Measurements from ENCODE around the gene DNMBP.

DNA sequence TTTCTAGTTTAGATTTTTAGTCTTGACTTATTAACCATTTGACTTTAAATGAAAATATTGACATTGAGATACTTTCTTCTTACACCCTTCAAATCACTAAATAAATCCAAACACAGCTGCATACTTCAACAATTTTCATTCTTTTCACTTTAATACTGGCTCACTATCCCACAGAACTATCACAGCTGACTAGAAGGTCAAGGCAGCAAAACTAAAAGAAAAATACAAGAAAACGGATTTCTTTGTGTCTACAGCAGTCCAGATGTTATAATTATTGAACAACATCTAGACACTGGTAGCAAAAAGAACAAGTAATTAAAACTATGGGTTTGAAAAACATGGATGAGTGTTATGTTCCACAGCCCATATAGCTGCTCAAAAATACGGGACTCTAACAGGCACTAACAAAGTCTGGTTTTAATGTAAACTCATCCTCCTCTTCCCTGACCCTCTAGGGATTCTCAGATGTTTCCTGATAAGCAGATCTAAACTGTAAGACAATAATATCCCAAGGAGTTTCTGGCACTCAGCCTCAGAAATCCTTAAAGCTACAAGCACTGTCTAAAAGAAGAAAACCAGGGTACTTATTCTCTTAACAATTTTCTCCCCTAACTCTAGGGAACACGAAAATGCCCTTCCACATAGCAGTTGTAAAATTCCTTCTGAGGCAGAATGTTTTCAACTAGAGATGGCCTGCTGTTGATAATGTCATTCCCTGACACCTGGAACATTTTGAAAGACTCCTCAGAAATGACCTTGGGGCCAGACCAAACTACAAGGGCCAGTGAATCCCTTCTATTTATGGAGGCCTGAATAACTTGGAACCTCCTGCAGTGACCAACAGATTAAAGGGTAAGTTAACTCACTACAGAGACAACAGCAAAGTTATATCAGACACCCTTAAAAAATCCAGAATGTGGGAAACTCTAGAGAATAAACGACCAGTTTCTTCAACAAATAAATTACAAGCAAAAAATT, 12.8 kb downstream of the DNMBP start:
- TF ChIP-seq, protein P1, sequence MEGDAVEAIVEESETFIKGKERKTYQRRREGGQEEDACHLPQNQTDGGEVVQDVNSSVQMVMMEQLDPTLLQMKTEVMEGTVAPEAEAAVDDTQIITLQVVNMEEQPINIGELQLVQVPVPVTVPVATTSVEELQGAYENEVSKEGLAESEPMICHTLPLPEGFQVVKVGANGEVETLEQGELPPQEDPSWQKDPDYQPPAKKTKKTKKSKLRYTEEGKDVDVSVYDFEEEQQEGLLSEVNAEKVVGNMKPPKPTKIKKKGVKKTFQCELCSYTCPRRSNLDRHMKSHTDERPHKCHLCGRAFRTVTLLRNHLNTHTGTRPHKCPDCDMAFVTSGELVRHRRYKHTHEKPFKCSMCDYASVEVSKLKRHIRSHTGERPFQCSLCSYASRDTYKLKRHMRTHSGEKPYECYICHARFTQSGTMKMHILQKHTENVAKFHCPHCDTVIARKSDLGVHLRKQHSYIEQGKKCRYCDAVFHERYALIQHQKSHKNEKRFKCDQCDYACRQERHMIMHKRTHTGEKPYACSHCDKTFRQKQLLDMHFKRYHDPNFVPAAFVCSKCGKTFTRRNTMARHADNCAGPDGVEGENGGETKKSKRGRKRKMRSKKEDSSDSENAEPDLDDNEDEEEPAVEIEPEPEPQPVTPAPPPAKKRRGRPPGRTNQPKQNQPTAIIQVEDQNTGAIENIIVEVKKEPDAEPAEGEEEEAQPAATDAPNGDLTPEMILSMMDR (IDR thresholded peaks at IDR 0.05): no peak
- TF ChIP-seq POLR2A (IDR thresholded peaks at IDR 0.05): no peak
- TF ChIP-seq POLR2AphosphoS5 (IDR thresholded peaks at IDR 0.05): no peak
